DND-41 (cell line): ENCODE results near the gene PPP2R5B.

Source experiments
- ATAC-seq: fragments of 200-7000 bp; cut with Tn5 transposase; 3 replicates; pipeline ENCODE4 v1.9.1; 2021; ENCODE audit warnings: low read depth; ENCODE audit not compliant: insufficient read depth
- DNase-seq: peaks from one replicate; pipeline ENCODE4 v3.0.0-alpha.2; 2020
- H2AFZ ChIP-seq: 2 replicates; pipeline ENCODE4 v1.6.0; 2012; ENCODE audit warnings: low read depth, low read length
- H3K27ac ChIP-seq: 2 replicates; pipeline ENCODE4 v1.5.1; 2012; ENCODE audit warnings: low read length, inconsistent platforms
- H3K27me3 ChIP-seq: fragments of 200-600 bp; sonication (generic); 2 replicates; pipeline ENCODE4 v1.6.0; 2012; ENCODE audit warnings: low read length, mild to moderate bottlenecking, inconsistent platforms; ENCODE audit not compliant: insufficient read depth, poor library complexity
- H3K36me3 ChIP-seq: 2 replicates; pipeline ENCODE4 v1.5.1; 2012; ENCODE audit warnings: low read length, inconsistent platforms; ENCODE audit not compliant: insufficient read depth
- H3K4me1 ChIP-seq: 2 replicates; pipeline ENCODE4 v1.5.1; 2012; ENCODE audit warnings: mild to moderate bottlenecking, low read length; ENCODE audit not compliant: insufficient read depth
- H3K4me2 ChIP-seq: 2 replicates; pipeline ENCODE4 v1.6.0; 2012; ENCODE audit warnings: mild to moderate bottlenecking, moderate library complexity, low read length, inconsistent platforms; ENCODE audit not compliant: insufficient read depth
- H3K4me3 ChIP-seq, 2 experiments: fragments of 200-600 bp in 1 of 2; shearing (Covaris generic) in 1 of 2; 2 replicates each; pipeline ENCODE4 v1.5.1; 2012 to 2016; ENCODE audit warnings: inconsistent platforms in 2 of 2, low read length in 2 of 2, mild to moderate bottlenecking in 2 of 2, low read depth in 1 of 2, moderate library complexity in 1 of 2
- H3K79me2 ChIP-seq: 2 replicates; pipeline ENCODE4 v1.6.0; 2012; ENCODE audit warnings: low read length, inconsistent platforms; ENCODE audit not compliant: insufficient read depth
- H3K9ac ChIP-seq: 2 replicates; pipeline ENCODE4 v1.6.0; 2012; ENCODE audit warnings: low read depth, mild to moderate bottlenecking, inconsistent platforms, low read length, moderate library complexity
- H3K9me3 ChIP-seq: 2 replicates; pipeline ENCODE4 v1.5.1; 2012; ENCODE audit warnings: low read length, moderate library complexity, mild to moderate bottlenecking, inconsistent platforms; ENCODE audit not compliant: insufficient read depth, severe bottlenecking
- H4K20me1 ChIP-seq: 2 replicates; pipeline ENCODE4 v1.6.0; 2012; ENCODE audit warnings: low read length; ENCODE audit not compliant: insufficient read depth
- EZH2 ChIP-seq: IDR thresholded peaks from 3 replicates; pipeline ENCODE4 v1.6.1; 2012; ENCODE audit warnings: borderline replicate concordance, low read depth, mild to moderate bottlenecking, moderate library complexity, low read length, inconsistent platforms; ENCODE audit not compliant: severe bottlenecking
- TF ChIP-seq, protein P1 (sequence below): IDR thresholded peaks from 2 replicates; pipeline ENCODE4 v1.5.1; 2012; ENCODE audit warnings: borderline replicate concordance, low read length, moderate library complexity, mild to moderate bottlenecking; ENCODE audit not compliant: poor library complexity, severe bottlenecking; ENCODE audit errors: extremely low read depth

Gene PPP2R5B

DNA sequence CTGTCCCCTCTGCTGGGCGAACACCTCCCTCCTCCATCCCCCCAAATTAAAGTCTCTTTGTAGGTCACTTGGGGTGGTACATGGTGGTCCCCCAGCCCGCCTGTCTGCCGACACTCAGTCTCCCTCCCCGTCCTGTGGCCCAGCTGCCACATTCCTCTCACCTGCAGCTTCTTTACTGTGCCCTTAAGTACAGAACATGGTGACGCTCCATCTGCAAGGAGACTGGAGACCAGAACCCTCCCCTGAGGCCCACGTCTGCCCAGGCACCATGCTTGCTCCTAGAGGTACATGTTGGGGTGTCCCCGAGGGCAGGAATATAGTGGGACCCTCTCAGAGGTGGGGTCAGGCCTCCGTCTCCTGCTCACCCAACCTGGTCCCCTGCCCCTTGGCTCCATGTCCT is 40.5 kb upstream of the PPP2R5B start:
- TF ChIP-seq, protein P1, sequence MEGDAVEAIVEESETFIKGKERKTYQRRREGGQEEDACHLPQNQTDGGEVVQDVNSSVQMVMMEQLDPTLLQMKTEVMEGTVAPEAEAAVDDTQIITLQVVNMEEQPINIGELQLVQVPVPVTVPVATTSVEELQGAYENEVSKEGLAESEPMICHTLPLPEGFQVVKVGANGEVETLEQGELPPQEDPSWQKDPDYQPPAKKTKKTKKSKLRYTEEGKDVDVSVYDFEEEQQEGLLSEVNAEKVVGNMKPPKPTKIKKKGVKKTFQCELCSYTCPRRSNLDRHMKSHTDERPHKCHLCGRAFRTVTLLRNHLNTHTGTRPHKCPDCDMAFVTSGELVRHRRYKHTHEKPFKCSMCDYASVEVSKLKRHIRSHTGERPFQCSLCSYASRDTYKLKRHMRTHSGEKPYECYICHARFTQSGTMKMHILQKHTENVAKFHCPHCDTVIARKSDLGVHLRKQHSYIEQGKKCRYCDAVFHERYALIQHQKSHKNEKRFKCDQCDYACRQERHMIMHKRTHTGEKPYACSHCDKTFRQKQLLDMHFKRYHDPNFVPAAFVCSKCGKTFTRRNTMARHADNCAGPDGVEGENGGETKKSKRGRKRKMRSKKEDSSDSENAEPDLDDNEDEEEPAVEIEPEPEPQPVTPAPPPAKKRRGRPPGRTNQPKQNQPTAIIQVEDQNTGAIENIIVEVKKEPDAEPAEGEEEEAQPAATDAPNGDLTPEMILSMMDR = no peak
- TF ChIP-seq EZH2 = no peak
- ATAC-seq = no peak
- peaks cover 2% of the 10 kb centered on the region for H3K79me2 ChIP-seq

DNA sequence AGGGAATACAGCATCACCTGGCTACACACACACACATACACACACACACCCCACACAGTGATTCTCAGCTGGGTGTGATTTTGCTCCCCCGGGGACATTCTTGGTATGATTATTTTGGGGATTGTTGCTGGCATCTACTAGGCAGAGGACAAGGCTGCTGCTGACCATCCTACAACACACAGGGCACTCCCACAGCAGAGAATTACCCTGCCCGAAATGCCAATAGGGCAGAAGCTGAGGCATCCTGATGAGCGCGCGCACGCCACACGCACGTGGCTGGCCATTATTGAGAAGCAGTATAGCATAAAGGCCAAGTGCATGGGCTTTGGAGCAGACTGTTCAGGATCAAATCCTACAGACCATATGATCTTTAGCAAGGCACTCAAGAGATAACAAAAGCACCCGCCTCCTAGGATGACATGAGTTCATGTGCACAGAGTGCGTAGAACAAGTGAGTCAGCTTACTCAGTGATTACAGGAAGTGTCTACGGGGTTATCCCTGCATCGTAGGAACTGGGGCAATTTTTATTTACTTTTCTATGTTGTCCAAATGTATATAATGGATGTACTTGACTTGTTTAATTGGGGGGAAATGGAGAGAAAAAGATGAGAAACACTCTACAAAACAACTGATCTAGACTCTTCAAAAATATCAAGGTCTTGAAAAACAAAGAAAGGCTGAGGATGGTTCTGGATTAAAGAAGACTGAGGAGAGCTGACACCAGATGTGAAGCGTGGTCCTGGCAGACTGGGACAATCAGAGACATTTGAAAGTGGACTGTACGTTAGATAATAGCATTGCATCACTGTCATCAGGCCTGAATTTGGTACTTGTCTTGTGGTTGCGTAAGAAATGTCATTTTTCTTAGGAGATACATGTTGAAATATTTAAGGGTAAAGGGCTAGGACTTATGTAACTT is 38.9 kb upstream of the PPP2R5B start:
- Histone ChIP-seq H3K9me3 (no peaks in the 10 kb centered on the region), H3K27ac (no peak overlapping the region)

More for the DNA sequence above, 40.5 kb upstream of the PPP2R5B start:
- no peaks in the 10 kb centered on the region for H4K20me1 ChIP-seq
- no peak overlapping the region; the same call in 1 of the 2 replicates for H3K9ac ChIP-seq
- no peak for DNase-seq
- H2AFZ ChIP-seq = no peak overlapping the region
- H3K9me3 ChIP-seq = no peaks in the 10 kb centered on the region
- H3K4me1 ChIP-seq = peaks cover 51% of the 10 kb centered on the region
- H3K27ac ChIP-seq = peak overlapping the region; percentile 18; the same call in 1 of the 2 replicates
- H3K4me3 ChIP-seq = no peak overlapping the region
- H3K27me3 ChIP-seq = no peaks in the 10 kb centered on the region
- H3K4me2 ChIP-seq = no peak overlapping the region
- H3K36me3 ChIP-seq = no peaks in the 10 kb centered on the region

DNA sequence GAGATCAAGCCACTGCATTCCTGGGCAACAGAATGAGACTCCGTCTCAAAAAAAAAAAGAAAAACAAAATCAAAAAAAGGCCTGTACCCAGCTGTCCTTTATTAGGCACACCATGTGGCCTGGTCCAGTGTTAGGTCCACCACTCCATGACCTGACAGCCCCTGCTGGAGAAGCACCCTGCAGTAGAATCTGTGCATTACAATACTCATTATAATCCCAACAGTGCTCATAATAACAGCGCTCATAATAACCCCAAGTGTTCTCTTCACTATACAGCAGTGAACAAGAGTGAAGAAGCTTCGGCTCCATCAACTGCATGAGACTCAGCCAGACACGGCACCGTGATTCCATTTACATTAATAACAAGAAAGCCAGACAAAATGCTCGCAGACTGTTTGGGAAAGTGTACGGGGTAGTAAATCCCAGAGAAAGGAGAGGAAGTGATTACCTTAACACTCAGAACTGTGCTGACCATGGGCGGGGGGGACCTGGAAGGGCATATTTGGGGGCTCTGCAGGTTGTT is 37.2 kb upstream of the PPP2R5B start:
- peak overlapping the region; percentile 47 for H3K27ac ChIP-seq
- no peaks in the 10 kb centered on the region for H3K9me3 ChIP-seq

More for the DNA sequence above, 38.9 kb upstream of the PPP2R5B start:
- no peaks in the 10 kb centered on the region for H4K20me1 ChIP-seq
- H3K27me3 ChIP-seq = no peaks in the 10 kb centered on the region
- peaks cover 35% of the 10 kb centered on the region for H3K4me1 ChIP-seq
- no peak overlapping the region for H3K9ac ChIP-seq
- H3K4me2 ChIP-seq = no peak overlapping the region
- DNase-seq (no peak), ATAC-seq (no peak)
- H3K36me3 ChIP-seq = no peaks in the 10 kb centered on the region
- no peak for TF ChIP-seq EZH2
- TF ChIP-seq, protein P1 = no peak
- no peak overlapping the region for H3K4me3 ChIP-seq
- no peaks in the 10 kb centered on the region for H3K79me2 ChIP-seq
- H2AFZ ChIP-seq = no peak overlapping the region

More for the DNA sequence above, 37.2 kb upstream of the PPP2R5B start:
- TF ChIP-seq EZH2 = no peak
- TF ChIP-seq, protein P1 = no peak
- H3K79me2 ChIP-seq = no peaks in the 10 kb centered on the region
- H2AFZ ChIP-seq = peak overlapping the region; percentile 100
- H3K27me3 ChIP-seq = no peaks in the 10 kb centered on the region
- no peak for DNase-seq
- H3K4me1 ChIP-seq = peaks cover 27% of the 10 kb centered on the region
- H4K20me1 ChIP-seq = no peaks in the 10 kb centered on the region
- no peak overlapping the region for H3K4me3 ChIP-seq
- no peak for ATAC-seq
- peak overlapping the region; percentile 52 for H3K9ac ChIP-seq
- H3K36me3 ChIP-seq = no peaks in the 10 kb centered on the region
- H3K4me2 ChIP-seq = peak overlapping the region; percentile 81
